HepG2 (cell line): ENCODE data around the gene LATS2. TPM values are rescaled to one million over a fixed set of nuclear protein-coding genes. Genes with fewer than 3 reads are reported as not detected.

Experiments used
- AGO1 ChIP-seq: fragments of 200-400 bp; formaldehyde crosslinking; IDR thresholded peaks from 2 replicates; pipeline ENCODE4 v1.6.1; 2017; ENCODE audit warnings: mild to moderate bottlenecking, low read depth, low read length, moderate library complexity; ENCODE audit not compliant: poor library complexity, severe bottlenecking
- ELF4 ChIP-seq: sonication (generic); formaldehyde crosslinking; IDR thresholded peaks from 2 replicates; pipeline ENCODE4 v1.5.0; 2020; ENCODE audit warnings: missing genetic modification reagents, mild to moderate bottlenecking, moderate library complexity, borderline replicate concordance
- FOXM1 ChIP-seq: sonication (generic); formaldehyde crosslinking; IDR thresholded peaks from 2 replicates; pipeline ENCODE4 v1.5.0; 2020; ENCODE audit warnings: missing genetic modification reagents
- HOXA3 ChIP-seq: sonication (generic); formaldehyde crosslinking; IDR thresholded peaks from 2 replicates; pipeline ENCODE4 v1.5.0; 2020; ENCODE audit warnings: missing genetic modification reagents
- IRF2 ChIP-seq: IDR thresholded peaks from 2 replicates; pipeline ENCODE4 v1.6.1; 2018; ENCODE audit warnings: missing genetic modification reagents, missing compliant biosample characterization
- MIER2 ChIP-seq: IDR thresholded peaks from 2 replicates; pipeline ENCODE4 v1.6.1; 2016; ENCODE audit warnings: missing biosample characterization, missing genetic modification reagents
- NFRKB ChIP-seq: fragments of 450-650 bp; IDR thresholded peaks from 2 replicates; pipeline ENCODE4 v1.6.1; 2017
- PCBP1 ChIP-seq: fragments of 200-400 bp; formaldehyde crosslinking; IDR thresholded peaks from 2 replicates; pipeline ENCODE4 v1.6.1; 2017; ENCODE audit warnings: mild to moderate bottlenecking, low read depth, low read length, borderline replicate concordance
- PHF21A ChIP-seq: sonication (generic); formaldehyde crosslinking; IDR thresholded peaks from 2 replicates; pipeline ENCODE4 v1.5.0; 2020; ENCODE audit warnings: mild to moderate bottlenecking, missing genetic modification reagents
- SUZ12 ChIP-seq: fragments of 150-350 bp; IDR thresholded peaks from 2 replicates; pipeline ENCODE4 v1.6.1; 2014; ENCODE audit warnings: low read depth, low read length
- YEATS4 ChIP-seq: sonication (generic); formaldehyde crosslinking; IDR thresholded peaks from 2 replicates; pipeline ENCODE4 v1.4.0; 2020; ENCODE audit warnings: missing genetic modification reagents, borderline replicate concordance
- ZNF124 ChIP-seq: sonication (generic); formaldehyde crosslinking; IDR thresholded peaks from 2 replicates; pipeline ENCODE4 v1.4.0; 2020; ENCODE audit warnings: missing genetic modification reagents
- ZNF3 ChIP-seq: IDR thresholded peaks from 2 replicates; pipeline ENCODE4 v1.7.0; 2017; ENCODE audit warnings: inconsistent platforms
- ZNF317 ChIP-seq: sonication (generic); formaldehyde crosslinking; IDR thresholded peaks from 2 replicates; pipeline ENCODE4 v1.5.0; 2020; ENCODE audit warnings: mild to moderate bottlenecking, missing genetic modification reagents
- ZSCAN12 ChIP-seq: sonication (generic); formaldehyde crosslinking; IDR thresholded peaks from 2 replicates; pipeline ENCODE4 v1.9.0; 2021; ENCODE audit warnings: mild to moderate bottlenecking, missing genetic modification reagents
- polyA plus RNA-seq, 8 experiments: library from polyadenylated mRNA; depleted of rRNA in 3 of 8; stranded (reverse) in 7 of 8; unstranded in 1 of 8; fragments of >200 nt; fragmentation: Illumina TruSeq in 4 of 8; extraction: Trizol in 4 of 8; gene quantifications; 2 replicates each; pipeline versions ENCODE4 v1.2.1 to v1.2.3, GENCODE V29; 2011 to 2016; ENCODE audit warnings: low read depth in 4 of 8, missing spikeins in 1 of 8, mixed read lengths in 1 of 8; ENCODE audit not compliant: insufficient read depth in 1 of 8
- total RNA-seq, 5 experiments: library from RNA; depleted of rRNA; stranded (reverse); fragments of >200 nt; fragmentation: Illumina TruSeq; extraction: Trizol; gene quantifications; 2 replicates each; pipeline ENCODE4 v1.2.3, GENCODE V29; 2016; ENCODE audit warnings: low read depth in 1 of 5
- TF ChIP-seq, protein P1 (sequence below): IDR thresholded peaks from 2 replicates; pipeline ENCODE4 v1.4.0; 2020; ENCODE audit warnings: mild to moderate bottlenecking, missing genetic modification reagents
- TF ChIP-seq, protein P2 (sequence below): sonication (generic); formaldehyde crosslinking; IDR thresholded peaks from 2 replicates; pipeline ENCODE4 v1.5.0; 2020; ENCODE audit warnings: mild to moderate bottlenecking, missing genetic modification reagents, borderline replicate concordance
- TF ChIP-seq, protein P3 (sequence below): sonication (generic); formaldehyde crosslinking; IDR thresholded peaks from 2 replicates; pipeline ENCODE4 v1.5.0; 2020; ENCODE audit warnings: missing genetic modification reagents, mild to moderate bottlenecking, borderline replicate concordance
- TF ChIP-seq, protein P4 (sequence below): fragments of 450-650 bp; IDR thresholded peaks from 2 replicates; pipeline ENCODE4 v1.6.1; 2017
- TF ChIP-seq, protein P5 (sequence below): sonication (generic); formaldehyde crosslinking; IDR thresholded peaks from 2 replicates; pipeline ENCODE4 v1.8.0; 2022; ENCODE audit warnings: mild to moderate bottlenecking, missing genetic modification reagents, moderate library complexity

LATS2 gene
- total and polyA plus RNA-seq, 2 of the 13 experiments (the other 11 are each of a cell fraction or from before 2014, with no cell fraction given): 7.3 to 8.5 TPM

DNA sequence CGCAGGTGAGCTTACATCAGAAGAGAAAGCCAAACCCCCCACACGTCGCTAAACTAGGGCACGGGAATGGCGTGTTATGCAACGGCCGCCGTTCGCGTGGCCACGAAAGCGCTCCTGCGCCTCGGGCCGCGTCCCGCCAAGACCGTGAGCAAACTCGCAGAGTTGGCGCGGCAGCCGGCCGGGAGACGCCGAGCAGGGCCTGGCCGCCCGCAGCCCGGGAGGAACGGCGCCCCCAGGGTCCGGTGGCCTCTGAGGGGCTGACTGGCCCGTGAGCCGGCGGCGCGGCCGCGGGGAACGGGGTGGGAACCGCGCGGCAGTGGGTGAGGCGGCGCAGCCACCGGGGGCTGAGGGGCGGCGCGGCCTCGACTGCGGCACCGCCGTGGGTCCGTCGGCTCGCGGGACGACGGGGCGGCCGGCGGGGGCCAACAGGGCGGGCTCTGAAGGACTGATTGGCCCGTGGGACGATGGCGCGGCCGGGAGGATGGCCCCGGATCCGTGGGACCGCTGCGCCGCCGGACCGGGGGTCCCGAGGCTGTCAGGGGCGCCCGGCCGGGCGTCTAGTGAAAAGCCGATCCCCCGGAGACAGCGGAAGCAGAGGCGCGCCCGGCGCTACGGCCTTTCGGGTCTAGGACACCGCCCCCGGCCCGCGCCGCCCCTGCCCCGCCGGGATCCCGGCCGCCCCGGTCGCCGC, 903 bp downstream of the LATS2 start (continued):
- TF ChIP-seq, protein P1, sequence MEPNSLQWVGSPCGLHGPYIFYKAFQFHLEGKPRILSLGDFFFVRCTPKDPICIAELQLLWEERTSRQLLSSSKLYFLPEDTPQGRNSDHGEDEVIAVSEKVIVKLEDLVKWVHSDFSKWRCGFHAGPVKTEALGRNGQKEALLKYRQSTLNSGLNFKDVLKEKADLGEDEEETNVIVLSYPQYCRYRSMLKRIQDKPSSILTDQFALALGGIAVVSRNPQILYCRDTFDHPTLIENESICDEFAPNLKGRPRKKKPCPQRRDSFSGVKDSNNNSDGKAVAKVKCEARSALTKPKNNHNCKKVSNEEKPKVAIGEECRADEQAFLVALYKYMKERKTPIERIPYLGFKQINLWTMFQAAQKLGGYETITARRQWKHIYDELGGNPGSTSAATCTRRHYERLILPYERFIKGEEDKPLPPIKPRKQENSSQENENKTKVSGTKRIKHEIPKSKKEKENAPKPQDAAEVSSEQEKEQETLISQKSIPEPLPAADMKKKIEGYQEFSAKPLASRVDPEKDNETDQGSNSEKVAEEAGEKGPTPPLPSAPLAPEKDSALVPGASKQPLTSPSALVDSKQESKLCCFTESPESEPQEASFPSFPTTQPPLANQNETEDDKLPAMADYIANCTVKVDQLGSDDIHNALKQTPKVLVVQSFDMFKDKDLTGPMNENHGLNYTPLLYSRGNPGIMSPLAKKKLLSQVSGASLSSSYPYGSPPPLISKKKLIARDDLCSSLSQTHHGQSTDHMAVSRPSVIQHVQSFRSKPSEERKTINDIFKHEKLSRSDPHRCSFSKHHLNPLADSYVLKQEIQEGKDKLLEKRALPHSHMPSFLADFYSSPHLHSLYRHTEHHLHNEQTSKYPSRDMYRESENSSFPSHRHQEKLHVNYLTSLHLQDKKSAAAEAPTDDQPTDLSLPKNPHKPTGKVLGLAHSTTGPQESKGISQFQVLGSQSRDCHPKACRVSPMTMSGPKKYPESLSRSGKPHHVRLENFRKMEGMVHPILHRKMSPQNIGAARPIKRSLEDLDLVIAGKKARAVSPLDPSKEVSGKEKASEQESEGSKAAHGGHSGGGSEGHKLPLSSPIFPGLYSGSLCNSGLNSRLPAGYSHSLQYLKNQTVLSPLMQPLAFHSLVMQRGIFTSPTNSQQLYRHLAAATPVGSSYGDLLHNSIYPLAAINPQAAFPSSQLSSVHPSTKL (CRISPR knock-in tag): 0 out of 2 replicates have a peak, but pooled peaks have one; percentile 8
- TF ChIP-seq ELF4: no peak
- TF ChIP-seq ZNF3 (CRISPR knock-in tag): no peak
- no peak for TF ChIP-seq SUZ12
- TF ChIP-seq, protein P2, sequence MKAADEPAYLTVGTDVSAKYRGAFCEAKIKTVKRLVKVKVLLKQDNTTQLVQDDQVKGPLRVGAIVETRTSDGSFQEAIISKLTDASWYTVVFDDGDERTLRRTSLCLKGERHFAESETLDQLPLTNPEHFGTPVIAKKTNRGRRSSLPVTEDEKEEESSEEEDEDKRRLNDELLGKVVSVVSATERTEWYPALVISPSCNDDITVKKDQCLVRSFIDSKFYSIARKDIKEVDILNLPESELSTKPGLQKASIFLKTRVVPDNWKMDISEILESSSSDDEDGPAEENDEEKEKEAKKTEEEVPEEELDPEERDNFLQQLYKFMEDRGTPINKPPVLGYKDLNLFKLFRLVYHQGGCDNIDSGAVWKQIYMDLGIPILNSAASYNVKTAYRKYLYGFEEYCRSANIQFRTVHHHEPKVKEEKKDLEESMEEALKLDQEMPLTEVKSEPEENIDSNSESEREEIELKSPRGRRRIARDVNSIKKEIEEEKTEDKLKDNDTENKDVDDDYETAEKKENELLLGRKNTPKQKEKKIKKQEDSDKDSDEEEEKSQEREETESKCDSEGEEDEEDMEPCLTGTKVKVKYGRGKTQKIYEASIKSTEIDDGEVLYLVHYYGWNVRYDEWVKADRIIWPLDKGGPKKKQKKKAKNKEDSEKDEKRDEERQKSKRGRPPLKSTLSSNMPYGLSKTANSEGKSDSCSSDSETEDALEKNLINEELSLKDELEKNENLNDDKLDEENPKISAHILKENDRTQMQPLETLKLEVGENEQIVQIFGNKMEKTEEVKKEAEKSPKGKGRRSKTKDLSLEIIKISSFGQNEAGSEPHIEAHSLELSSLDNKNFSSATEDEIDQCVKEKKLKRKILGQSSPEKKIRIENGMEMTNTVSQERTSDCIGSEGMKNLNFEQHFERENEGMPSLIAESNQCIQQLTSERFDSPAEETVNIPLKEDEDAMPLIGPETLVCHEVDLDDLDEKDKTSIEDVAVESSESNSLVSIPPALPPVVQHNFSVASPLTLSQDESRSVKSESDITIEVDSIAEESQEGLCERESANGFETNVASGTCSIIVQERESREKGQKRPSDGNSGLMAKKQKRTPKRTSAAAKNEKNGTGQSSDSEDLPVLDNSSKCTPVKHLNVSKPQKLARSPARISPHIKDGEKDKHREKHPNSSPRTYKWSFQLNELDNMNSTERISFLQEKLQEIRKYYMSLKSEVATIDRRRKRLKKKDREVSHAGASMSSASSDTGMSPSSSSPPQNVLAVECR (CRISPR knock-in tag): peak; percentile 23; the same call in 1 of the 2 replicates
- TF ChIP-seq YEATS4 (CRISPR knock-in tag): no peak
- no peak for TF ChIP-seq IRF2 (CRISPR knock-in tag)
- TF ChIP-seq PCBP1: no peak
- TF ChIP-seq ZNF317: no peak
- TF ChIP-seq AGO1: no peak
- no peak for TF ChIP-seq PHF21A
- TF ChIP-seq ZSCAN12 (CRISPR knock-in tag): no peak
- TF ChIP-seq, protein P3, sequence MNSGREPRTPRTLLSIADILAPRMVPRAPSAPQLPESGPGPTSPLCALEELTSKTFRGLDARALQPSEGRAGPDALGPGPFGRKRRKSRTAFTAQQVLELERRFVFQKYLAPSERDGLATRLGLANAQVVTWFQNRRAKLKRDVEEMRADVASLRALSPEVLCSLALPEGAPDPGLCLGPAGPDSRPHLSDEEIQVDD: 0 out of 2 replicates have a peak, but pooled peaks have one; percentile 40
- TF ChIP-seq, protein P4, sequence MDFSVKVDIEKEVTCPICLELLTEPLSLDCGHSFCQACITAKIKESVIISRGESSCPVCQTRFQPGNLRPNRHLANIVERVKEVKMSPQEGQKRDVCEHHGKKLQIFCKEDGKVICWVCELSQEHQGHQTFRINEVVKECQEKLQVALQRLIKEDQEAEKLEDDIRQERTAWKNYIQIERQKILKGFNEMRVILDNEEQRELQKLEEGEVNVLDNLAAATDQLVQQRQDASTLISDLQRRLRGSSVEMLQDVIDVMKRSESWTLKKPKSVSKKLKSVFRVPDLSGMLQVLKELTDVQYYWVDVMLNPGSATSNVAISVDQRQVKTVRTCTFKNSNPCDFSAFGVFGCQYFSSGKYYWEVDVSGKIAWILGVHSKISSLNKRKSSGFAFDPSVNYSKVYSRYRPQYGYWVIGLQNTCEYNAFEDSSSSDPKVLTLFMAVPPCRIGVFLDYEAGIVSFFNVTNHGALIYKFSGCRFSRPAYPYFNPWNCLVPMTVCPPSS: no peak
- no peak for TF ChIP-seq MIER2 (CRISPR knock-in tag)
- no peak for TF ChIP-seq FOXM1 (CRISPR knock-in tag)
- peak; percentile 46; the same call in 1 of the 2 replicates for TF ChIP-seq HOXA3 (CRISPR knock-in tag)
- no peak for TF ChIP-seq ZNF124 (CRISPR knock-in tag)
- no peak for TF ChIP-seq NFRKB
- TF ChIP-seq, protein P5, sequence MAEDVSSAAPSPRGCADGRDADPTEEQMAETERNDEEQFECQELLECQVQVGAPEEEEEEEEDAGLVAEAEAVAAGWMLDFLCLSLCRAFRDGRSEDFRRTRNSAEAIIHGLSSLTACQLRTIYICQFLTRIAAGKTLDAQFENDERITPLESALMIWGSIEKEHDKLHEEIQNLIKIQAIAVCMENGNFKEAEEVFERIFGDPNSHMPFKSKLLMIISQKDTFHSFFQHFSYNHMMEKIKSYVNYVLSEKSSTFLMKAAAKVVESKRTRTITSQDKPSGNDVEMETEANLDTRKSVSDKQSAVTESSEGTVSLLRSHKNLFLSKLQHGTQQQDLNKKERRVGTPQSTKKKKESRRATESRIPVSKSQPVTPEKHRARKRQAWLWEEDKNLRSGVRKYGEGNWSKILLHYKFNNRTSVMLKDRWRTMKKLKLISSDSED (CRISPR knock-in tag): no peak
